Measurements from ENCODE around the gene REPS2.

REPS2 gene

GRCh38 chrX:17098516-17099247 is 152.2 kb downstream of the REPS2 start:
- no peak for DNase-seq

GRCh38 chrX:17104433-17104832 is 158.0 kb downstream of the REPS2 start:
- no peak for DNase-seq

GRCh38 chrX:17120816-17121215 is 174.4 kb downstream of the REPS2 start:
- DNase-seq, result no peak

- no peak for DNase-seq
These were observed 207.5 kb downstream of the REPS2 start for GRCh38 chrX:17154001-17154400.

- DNase-seq, result no peak
These were observed 214.5 kb downstream of the REPS2 start for GRCh38 chrX:17160975-17161374.

- no peak for DNase-seq
These were observed 215.5 kb downstream of the REPS2 start for GRCh38 chrX:17161991-17162390.

GRCh38 chrX:17164079-17164478 is 217.6 kb downstream of the REPS2 start:
- no peak for DNase-seq

- no peak for DNase-seq
These were observed 218.5 kb downstream of the REPS2 start for GRCh38 chrX:17164941-17165340.

- DNase-seq, result no peak
These were observed 221.5 kb downstream of the REPS2 start for GRCh38 chrX:17167915-17168314.

- no peak for DNase-seq
These were observed 224.5 kb downstream of the REPS2 start for GRCh38 chrX:17170973-17171372.

- DNase-seq, result no peak
These were observed 228.2 kb downstream of the REPS2 start for GRCh38 chrX:17174671-17175070.

GRCh38 chrX:17182317-17182716 is 235.9 kb downstream of the REPS2 start:
- DNase-seq, result no peak

- no peak for DNase-seq
These were observed 237.1 kb downstream of the REPS2 start for GRCh38 chrX:17183566-17183965.

GRCh38 chrX:17185431-17185830 is 239.0 kb downstream of the REPS2 start:
- no peak for DNase-seq

GRCh38 chrX:17187136-17187756 is 240.8 kb downstream of the REPS2 start:
- no peak for DNase-seq

- no peak for DNase-seq
These were observed 245.6 kb downstream of the REPS2 start for GRCh38 chrX:17192106-17192505.

Data from CD4-positive, alpha-beta T cell treated with Interleukin-10 for 1 hour (primary cell).